ENCODE results near the gene RALGDS. TPM values are rescaled to one million over a fixed set of nuclear protein-coding genes. Genes with fewer than 3 reads are reported as not detected.

Gene RALGDS
- total and polyA plus RNA-seq, 2 donors = 32.0 to 53.9 TPM

GRCh38 chr9:133135146-133135745 lies 14.2 kb upstream of the RALGDS start:
- no peak for DNase-seq (ENCODE audit: extremely low spot score)
- peak overlapping the region; percentile 93 for H3K27ac ChIP-seq (ENCODE audit: low read depth)
- H3K36me3 ChIP-seq (ENCODE audit: insufficient read depth) = no peaks in the 10 kb centered on the region
- WGBS = 25% methylated on average over 8 of the region's 8 CpGs
- no peak overlapping the region for H3K4me3 ChIP-seq (ENCODE audit: low read depth, low read length)
- H3K4me1 ChIP-seq (ENCODE audit: insufficient read depth) = peaks cover 9% of the 10 kb centered on the region

- H3K36me3 ChIP-seq (ENCODE audit: insufficient read depth) = no peaks in the 10 kb centered on the region
- H3K4me3 ChIP-seq (ENCODE audit: low read depth, low read length) = no peak overlapping the region
- peak overlapping the region; percentile 93 for H3K27ac ChIP-seq (ENCODE audit: low read depth)
- H3K4me1 ChIP-seq (ENCODE audit: insufficient read depth) = peaks cover 9% of the 10 kb centered on the region
- DNase-seq (ENCODE audit: extremely low spot score) = no peak
- WGBS = 79% methylated on average over 11 of the region's 11 CpGs
Measured at GRCh38 chr9:133134388-133135145, 13.5 kb upstream of the RALGDS start.

GRCh38 chr9:133133681-133134387 lies 12.8 kb upstream of the RALGDS start:
- 27% methylated on average over 21 of the region's 21 CpGs for WGBS
- peaks cover 9% of the 10 kb centered on the region for H3K4me1 ChIP-seq (ENCODE audit: insufficient read depth)
- H3K4me3 ChIP-seq (ENCODE audit: low read depth, low read length) = no peak overlapping the region
- H3K36me3 ChIP-seq (ENCODE audit: insufficient read depth) = no peaks in the 10 kb centered on the region
- DNase-seq (ENCODE audit: extremely low spot score) = no peak
- peak overlapping the region; percentile 93 for H3K27ac ChIP-seq (ENCODE audit: low read depth)

- 87% methylated on average over 16 of the region's 16 CpGs for WGBS
- Histone ChIP-seq H3K4me1 (ENCODE audit: insufficient read depth) (peaks cover 9% of the 10 kb centered on the region), H3K4me3 (ENCODE audit: low read depth, low read length) (no peak overlapping the region), H3K27ac (ENCODE audit: low read depth) (no peak overlapping the region), H3K36me3 (ENCODE audit: insufficient read depth) (no peaks in the 10 kb centered on the region)
- no peak for DNase-seq (ENCODE audit: extremely low spot score)
Measured at GRCh38 chr9:133132174-133132573, 11.1 kb upstream of the RALGDS start.

GRCh38 chr9:133131506-133131905 lies 10.5 kb upstream of the RALGDS start:
- Histone ChIP-seq H3K4me1 (ENCODE audit: insufficient read depth) (peaks cover 9% of the 10 kb centered on the region), H3K27ac (ENCODE audit: low read depth) (no peak overlapping the region), H3K36me3 (ENCODE audit: insufficient read depth) (no peaks in the 10 kb centered on the region), H3K4me3 (ENCODE audit: low read depth, low read length) (no peak overlapping the region)
- 93% methylated on average over 5 of the region's 5 CpGs for WGBS
- no peak for DNase-seq (ENCODE audit: extremely low spot score)

- Histone ChIP-seq H3K27ac (ENCODE audit: low read depth) (no peak overlapping the region), H3K4me1 (ENCODE audit: insufficient read depth) (peaks cover 10% of the 10 kb centered on the region), H3K4me3 (ENCODE audit: low read depth, low read length) (no peak overlapping the region), H3K36me3 (ENCODE audit: insufficient read depth) (no peaks in the 10 kb centered on the region)
- WGBS = 83% methylated on average over 10 of the region's 10 CpGs
- no peak for DNase-seq (ENCODE audit: extremely low spot score)
Measured at GRCh38 chr9:133130685-133131244, 9.7 kb upstream of the RALGDS start.

- Histone ChIP-seq H3K27ac (ENCODE audit: low read depth) (no peak overlapping the region), H3K4me1 (ENCODE audit: insufficient read depth) (peaks cover 8% of the 10 kb centered on the region), H3K36me3 (ENCODE audit: insufficient read depth) (no peaks in the 10 kb centered on the region), H3K4me3 (ENCODE audit: low read depth, low read length) (no peak overlapping the region)
- no peak for DNase-seq (ENCODE audit: extremely low spot score)
- 82% methylated on average over 29 of the region's 29 CpGs for WGBS
Measured at GRCh38 chr9:133129001-133129795, 8.2 kb upstream of the RALGDS start.

GRCh38 chr9:133128152-133128551 lies 7.1 kb upstream of the RALGDS start:
- DNase-seq (ENCODE audit: extremely low spot score) = no peak
- H3K4me1 ChIP-seq (ENCODE audit: insufficient read depth) = peaks cover 5% of the 10 kb centered on the region
- H3K27ac ChIP-seq (ENCODE audit: low read depth) = no peak overlapping the region

GRCh38 chr9:133127340-133127981 lies 6.4 kb upstream of the RALGDS start:
- H3K4me3 ChIP-seq (ENCODE audit: low read depth, low read length) = no peak overlapping the region
- H3K27ac ChIP-seq (ENCODE audit: low read depth) = peak overlapping the region; percentile 33
- peaks cover 2% of the 10 kb centered on the region for H3K4me1 ChIP-seq (ENCODE audit: insufficient read depth)
- no peaks in the 10 kb centered on the region for H3K36me3 ChIP-seq (ENCODE audit: insufficient read depth)
- DNase-seq (ENCODE audit: extremely low spot score) = no peak
- 85% methylated on average over 23 of the region's 23 CpGs for WGBS

More at GRCh38 chr9:133128152-133128551, 7.1 kb upstream of the RALGDS start:
- 92% methylated on average over 13 of the region's 13 CpGs for WGBS
- H3K4me3 ChIP-seq (ENCODE audit: low read depth, low read length) = no peak overlapping the region
- H3K36me3 ChIP-seq (ENCODE audit: insufficient read depth) = no peaks in the 10 kb centered on the region

GRCh38 chr9:133126697-133127339 lies 5.8 kb upstream of the RALGDS start:
- WGBS = 77% methylated on average over 17 of the region's 17 CpGs
- DNase-seq (ENCODE audit: extremely low spot score) = no peak
- Histone ChIP-seq H3K27ac (ENCODE audit: low read depth) (peak overlapping the region; percentile 48), H3K4me1 (ENCODE audit: insufficient read depth) (peaks cover 2% of the 10 kb centered on the region), H3K36me3 (ENCODE audit: insufficient read depth) (no peaks in the 10 kb centered on the region), H3K4me3 (ENCODE audit: low read depth, low read length) (no peak overlapping the region)

- no peak for DNase-seq (ENCODE audit: extremely low spot score)
- Histone ChIP-seq H3K4me3 (ENCODE audit: low read depth, low read length) (no peak overlapping the region), H3K27ac (ENCODE audit: low read depth) (peak overlapping the region; percentile 48), H3K4me1 (ENCODE audit: insufficient read depth) (peaks cover 2% of the 10 kb centered on the region), H3K36me3 (ENCODE audit: insufficient read depth) (no peaks in the 10 kb centered on the region)
- 34% methylated on average over 24 of the region's 24 CpGs for WGBS
Measured at GRCh38 chr9:133125941-133126696, 5.1 kb upstream of the RALGDS start.

GRCh38 chr9:133124907-133125275 lies 3.9 kb upstream of the RALGDS start:
- 83% methylated on average over 2 of the region's 2 CpGs for WGBS
- no peaks in the 10 kb centered on the region for H3K36me3 ChIP-seq (ENCODE audit: insufficient read depth)
- H3K4me3 ChIP-seq (ENCODE audit: low read depth, low read length) = no peak overlapping the region
- no peak for DNase-seq (ENCODE audit: extremely low spot score)
- H3K27ac ChIP-seq (ENCODE audit: low read depth) = no peak overlapping the region
- peaks cover 2% of the 10 kb centered on the region for H3K4me1 ChIP-seq (ENCODE audit: insufficient read depth)

Data from urinary bladder (tissue), 4 donors.